H54 (cell line): ENCODE results near the gene KIAA0586.
"Not testable (repeated sequence)": the region's sequence is repeated elsewhere in the genome, so short reads cannot be mapped to it uniquely, and the experiment has no call there.

Experiments used
- DNase-seq: peaks from one replicate; pipeline ENCODE4 v3.0.0; 2011; ENCODE audit warnings: low spot score, mixed read lengths; ENCODE audit not compliant: insufficient read length
- FAIRE-seq: peaks from 3 replicates; lab custom pipeline; 2011; peaks lifted over from hg19 to GRCh38; lab: Jason Lieb, UNC
- POLR2A ChIP-seq: IDR thresholded peaks from 2 replicates; pipeline ENCODE4 v1.6.1; 2011; ENCODE audit warnings: low read depth, mild to moderate bottlenecking, low read length

KIAA0586 gene

DNA sequence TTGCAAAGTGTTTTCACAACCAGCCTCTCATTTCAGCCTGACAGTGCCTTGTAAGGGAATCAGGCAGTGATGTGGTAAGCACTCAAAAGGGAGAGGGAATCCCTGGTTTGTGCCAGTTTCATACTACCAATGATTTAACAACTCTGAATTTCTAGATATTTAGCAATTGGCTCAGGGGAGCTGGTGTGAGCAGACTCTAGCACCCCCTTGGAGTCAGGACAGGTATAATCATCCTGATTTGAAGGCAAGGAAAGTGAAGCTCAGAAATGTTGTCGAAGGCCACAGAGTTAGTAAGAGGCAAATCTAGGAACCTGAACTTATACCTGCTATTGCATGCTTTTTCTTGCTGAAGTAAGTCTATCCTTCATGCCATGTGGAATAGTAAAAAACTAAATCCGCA lies 147.1 kb downstream of the KIAA0586 start:
- no peak for TF ChIP-seq POLR2A
- FAIRE-seq (no peak), DNase-seq (no peak)

DNA sequence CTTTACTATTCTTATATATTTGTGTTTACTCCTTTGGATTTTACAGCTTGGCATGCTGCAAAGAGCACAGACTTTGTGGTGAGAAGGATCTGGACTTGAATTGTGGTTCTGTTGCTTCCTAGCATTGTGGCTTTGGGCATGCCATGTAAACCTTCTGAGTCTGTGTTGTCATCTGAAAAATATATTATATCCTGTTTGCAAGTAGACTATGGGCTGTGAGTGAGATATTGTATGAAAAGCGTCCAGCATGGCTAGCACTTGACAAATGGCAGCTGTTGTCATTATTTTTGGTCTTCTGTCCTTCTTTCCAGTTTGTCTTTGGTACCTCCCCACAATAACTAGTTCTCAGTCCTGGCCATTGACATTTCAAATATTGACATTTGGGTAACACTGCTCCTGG lies 148.4 kb downstream of the KIAA0586 start:
- FAIRE-seq (no peak), DNase-seq (no peak)
- no peak for TF ChIP-seq POLR2A

DNA sequence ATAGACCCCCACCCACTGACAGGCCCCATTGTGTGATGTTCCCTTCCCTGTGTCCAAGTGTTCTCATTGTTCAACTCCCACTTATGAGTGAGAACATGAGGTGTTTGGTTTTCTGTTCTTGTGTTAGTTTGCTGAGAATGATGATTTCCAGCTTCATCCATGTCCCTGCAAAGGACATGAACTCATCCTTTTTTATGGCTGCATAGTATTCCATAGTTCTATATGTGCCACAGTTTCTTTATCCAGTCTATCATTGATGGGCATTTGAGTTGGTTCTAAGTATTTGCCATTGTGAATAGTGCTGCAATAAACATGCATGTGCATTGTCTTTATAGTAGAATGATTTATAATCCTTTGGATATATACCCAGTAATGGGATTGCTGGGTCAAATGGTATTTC lies 152.5 kb downstream of the KIAA0586 start:
- not testable (repeated sequence) for DNase-seq, FAIRE-seq

DNA sequence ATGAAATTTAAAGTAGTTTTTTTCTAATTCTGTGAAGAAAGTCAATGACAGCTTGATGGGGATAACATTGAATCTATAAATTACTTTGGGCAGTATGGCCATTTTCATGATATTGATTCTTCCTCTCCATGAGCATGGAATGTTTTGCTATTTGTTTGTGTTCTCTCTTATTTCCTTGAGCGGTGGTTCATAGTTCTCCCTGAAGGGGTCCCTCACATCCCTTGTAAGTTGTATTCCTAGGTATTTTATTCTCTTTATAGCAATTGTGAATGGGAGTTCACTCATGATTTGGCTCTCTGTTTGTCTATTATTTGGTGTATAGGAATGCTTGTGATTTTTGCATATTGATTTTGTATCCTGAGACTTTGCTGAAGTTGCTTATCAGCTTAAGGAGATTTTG lies 153.9 kb downstream of the KIAA0586 start:
- DNase-seq, FAIRE-seq: not testable (repeated sequence)

DNA sequence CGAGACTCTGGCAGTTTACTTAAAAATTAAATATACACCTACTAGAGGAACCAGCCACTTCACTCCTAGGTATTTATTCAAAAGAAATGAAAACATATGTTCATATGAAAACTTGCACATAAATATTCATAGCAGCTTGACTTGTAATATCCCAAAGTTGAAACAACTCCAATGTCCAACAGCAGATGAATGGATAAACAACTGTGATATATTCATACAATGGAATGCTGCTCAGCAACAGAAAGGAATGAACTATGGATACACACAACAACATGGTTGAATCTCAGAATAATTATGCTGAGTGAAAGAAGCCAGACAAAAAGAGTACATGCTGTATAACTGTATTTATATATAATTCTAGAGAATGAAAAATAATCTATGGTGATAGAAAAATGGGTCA lies 156.9 kb downstream of the KIAA0586 start:
- DNase-seq, result no peak
- FAIRE-seq, result no peak

DNA sequence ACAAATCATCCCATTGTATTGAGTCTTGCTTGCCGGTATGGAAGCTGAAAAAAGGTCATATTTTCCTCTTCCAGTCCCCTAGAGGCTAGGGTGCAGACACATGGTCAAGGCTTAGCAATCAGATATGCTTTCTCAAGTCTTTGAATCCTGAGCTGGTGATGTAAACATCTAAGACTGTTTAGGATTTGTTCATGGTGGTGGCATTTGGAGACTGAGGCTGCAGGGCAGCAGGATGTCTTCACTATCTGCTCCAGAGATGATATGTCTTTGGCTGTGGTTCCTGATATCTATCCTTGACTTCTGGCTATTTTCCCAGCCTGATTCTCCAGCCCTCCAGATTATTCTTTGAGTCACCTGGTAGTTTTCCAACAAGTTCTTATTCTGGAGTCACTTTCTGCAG lies 159.8 kb downstream of the KIAA0586 start:
- TF ChIP-seq POLR2A, result no peak
- no peak for FAIRE-seq

More for the DNA sequence above, 156.9 kb downstream of the KIAA0586 start:
- TF ChIP-seq POLR2A, result no peak

DNA sequence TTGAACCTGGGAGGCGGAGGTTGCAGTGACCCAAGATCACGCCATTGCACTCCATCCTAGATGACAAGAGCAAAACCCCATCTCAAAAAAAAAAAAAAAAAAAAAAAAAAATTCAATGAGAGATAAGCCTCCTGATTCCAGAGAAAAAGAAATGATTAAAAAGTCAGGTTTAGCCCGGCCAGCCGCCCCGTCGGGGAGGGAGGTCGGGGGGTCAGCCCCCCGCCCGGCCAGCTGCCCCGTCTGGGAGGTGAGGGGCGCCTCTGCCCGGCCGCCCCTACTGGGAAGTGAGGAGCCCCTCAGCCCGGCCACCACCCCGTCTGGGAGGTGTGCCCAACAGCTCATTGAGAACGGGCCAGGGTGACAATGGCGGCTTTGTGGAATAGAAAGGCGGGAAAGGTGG lies 160.8 kb downstream of the KIAA0586 start:
- not testable (repeated sequence) for DNase-seq, FAIRE-seq

More for the DNA sequence above, 159.8 kb downstream of the KIAA0586 start:
- no peak for DNase-seq

DNA sequence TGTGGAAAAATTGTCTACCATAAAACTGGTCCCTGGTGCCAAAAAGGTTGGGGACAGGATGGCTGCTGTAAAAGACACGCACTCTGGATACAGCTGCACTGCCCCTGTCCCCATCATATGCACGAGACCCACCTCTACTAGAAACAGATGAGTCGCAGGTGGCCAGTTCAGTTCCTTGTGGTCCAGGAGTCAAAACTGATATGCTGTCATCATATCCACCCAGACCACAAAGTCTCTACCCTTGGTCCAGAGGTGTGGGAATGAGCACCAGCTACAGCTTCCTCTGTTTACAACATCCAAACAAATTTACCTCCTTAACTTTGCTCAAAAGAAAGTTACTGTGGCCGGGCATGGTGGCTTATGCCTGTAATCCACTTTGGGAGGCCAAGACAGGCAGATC lies 166.5 kb downstream of the KIAA0586 start:
- DNase-seq (no peak), FAIRE-seq (no peak)
- TF ChIP-seq POLR2A, result no peak

DNA sequence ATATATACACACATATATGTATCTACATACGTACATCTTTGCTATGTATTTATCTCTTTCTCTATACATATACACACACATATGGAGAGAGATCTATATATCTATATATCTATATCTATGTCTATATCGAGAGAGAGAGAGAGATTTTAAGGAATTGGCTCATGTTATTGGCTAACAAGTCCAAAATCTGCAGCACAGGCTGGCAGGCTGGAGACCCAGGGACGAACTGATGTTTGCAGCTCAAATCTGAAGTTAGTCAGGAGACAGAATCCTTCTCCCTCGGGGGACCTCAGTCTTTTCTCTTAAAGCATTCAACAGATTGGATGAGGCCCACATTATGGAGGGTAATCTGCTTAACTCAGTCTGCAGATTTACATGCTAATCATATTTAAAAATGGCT lies 169.5 kb downstream of the KIAA0586 start:
- no peak for TF ChIP-seq POLR2A
- FAIRE-seq (no peak), DNase-seq (no peak)

DNA sequence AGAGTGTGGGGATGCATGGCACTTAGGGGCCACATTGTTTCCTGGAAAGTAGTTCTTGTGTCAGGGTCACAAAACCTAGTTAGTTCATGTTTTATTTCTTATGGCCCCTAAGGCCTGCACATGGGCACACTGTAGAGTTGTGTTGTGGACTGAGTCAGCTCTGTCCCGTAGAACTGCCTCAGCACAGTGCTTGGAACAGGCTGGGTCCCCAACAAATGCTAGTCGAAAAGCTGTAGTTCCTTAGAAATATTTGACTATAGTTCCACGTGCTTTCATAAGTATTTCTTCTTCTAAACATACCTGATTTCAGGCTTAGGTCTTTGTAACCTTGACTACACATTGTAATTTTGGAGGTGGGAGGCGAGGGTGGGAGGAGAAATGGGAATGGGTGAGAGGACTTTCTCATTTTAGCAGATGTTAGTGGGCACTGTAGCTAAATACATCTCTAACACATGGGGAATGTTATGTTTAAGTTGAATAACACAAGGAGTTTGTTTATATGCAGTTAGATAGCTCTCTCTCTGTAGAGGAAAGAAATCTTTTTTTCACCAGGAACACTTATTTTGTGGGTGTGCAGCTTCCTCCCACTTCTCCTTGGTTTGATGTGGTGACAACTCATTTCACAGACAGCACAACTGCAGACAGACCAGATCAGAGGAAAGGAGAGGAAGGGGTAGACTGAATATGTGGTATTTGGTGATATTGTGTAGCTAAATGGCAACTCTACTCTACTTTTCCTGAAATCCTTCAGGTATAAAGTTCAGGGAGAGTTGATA lies 170.7 kb downstream of the KIAA0586 start:
- FAIRE-seq, result no peak

DNA sequence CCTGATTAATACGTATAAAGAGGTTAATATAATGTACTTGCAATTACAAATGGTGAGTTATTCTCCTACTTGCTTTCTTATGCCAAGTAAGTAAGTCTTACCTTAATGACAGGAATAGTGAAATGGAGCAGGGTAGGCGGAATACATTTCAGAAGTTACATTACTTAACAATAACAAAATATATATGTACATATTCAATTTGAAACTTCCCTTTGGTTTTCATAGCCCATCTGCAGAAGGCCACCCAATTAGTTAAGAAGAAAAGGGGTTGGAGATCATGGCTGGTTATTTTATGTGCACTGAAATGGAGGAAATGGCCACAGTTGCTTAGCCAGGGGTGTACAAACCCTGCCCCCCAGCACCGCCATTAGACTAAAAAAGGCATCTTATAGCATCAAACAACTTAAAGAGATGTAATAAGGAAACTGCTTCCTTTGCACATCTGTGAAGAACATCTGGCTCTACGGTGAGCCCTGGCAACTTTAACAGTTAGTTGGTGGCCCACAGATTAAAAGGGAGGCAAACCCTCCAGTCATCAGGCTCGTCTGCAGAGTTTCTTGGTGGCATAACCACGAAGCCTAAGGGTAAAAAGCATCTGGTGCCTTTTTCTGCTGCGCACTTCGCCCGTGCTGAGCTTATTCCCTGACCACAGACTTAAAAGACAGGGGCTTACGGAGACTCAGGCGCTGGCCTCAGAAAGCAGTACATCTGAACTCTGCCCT lies 171.4 kb downstream of the KIAA0586 start:
- no peak for TF ChIP-seq POLR2A
- FAIRE-seq, result no peak
- no peak for DNase-seq

More for the DNA sequence above, 170.7 kb downstream of the KIAA0586 start:
- TF ChIP-seq POLR2A, result no peak
- no peak for DNase-seq

DNA sequence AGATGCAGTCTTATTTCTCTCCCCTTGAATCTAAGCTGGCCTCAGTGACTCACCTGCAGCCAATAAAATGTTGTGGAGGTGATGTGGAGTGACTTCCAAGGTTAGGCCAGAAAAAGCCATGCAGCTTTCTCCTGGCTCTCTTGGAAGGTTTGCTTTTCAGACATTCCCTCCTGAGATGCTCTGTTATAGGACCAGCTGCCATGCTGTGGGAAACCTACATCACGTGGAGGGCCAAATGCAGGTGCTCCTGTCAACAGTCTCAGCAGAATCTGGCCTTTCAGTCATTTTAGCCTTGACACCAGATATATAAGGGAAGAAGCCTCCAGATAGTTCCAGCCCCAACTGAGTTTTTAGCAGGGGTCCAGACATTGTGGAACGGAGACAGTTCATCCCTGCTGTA lies 172.2 kb downstream of the KIAA0586 start:
- DNase-seq, result no peak
- no peak for TF ChIP-seq POLR2A
- no peak for FAIRE-seq
